ENCODE data around the gene CLEC18C.
"Not testable (repeated sequence)": the region's sequence is repeated elsewhere in the genome, so short reads cannot be mapped to it uniquely, and the experiment has no call there.

CLEC18C gene

DNA sequence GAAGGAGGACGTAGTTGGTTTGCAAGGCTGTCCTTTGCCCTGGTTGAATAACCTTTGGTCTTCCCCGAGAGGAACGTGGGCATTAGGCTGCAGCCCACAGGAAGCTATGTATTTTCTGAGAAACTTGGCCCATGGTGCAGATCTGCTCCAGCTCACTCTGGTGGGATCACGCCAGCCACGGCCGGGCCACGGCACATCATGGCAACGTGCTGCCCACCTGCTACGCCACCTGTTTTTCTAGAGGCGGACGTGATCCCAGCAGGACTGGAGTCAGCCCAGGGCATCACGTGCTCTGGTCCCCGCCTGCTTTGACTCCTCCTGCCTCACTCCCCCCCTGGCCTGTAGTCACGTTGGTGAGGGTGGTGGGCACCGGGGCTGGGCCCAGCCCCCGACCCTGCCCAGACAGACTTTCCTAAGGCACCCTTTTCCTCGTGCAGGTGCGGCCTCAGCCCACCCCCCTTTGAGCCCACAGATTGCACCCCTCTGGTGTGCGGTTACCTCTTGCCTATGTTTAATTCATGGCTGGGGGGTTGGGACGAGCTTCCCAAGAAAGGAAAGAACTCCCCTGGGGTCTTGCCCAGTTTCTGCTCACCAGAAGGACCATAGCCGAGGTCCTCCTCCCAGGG, at the start of gene CLEC18C:
Gene CLEC18C, plus strand, starts transcription at position 576 of the 626 bp plus-strand sequence. CDS start 492 bp downstream, outside the sequence.
- H3K9ac ChIP-seq (ENCODE audit: low read depth, low read length); H3K4me3 ChIP-seq (ENCODE audit: low read depth in 1 of 2, low read length in 2 of 2); H3K4me2 ChIP-seq (ENCODE audit: insufficient read depth, low read length); H3K36me3 ChIP-seq (ENCODE audit: insufficient read depth, low read length); H3K9me3 ChIP-seq (ENCODE audit: insufficient read depth, low read length, severe bottlenecking); H4K20me1 ChIP-seq (ENCODE audit: insufficient read depth, low read length); H3K4me1 ChIP-seq (ENCODE audit: insufficient read depth, low read length); H2AFZ ChIP-seq (ENCODE audit: low read depth, low read length); ATAC-seq (ENCODE audit: insufficient read depth, low read depth); H3K27me3 ChIP-seq (ENCODE audit: insufficient read depth, low read length, poor library complexity); DNase-seq; H3K27ac ChIP-seq (ENCODE audit: low read length); H3K79me2 ChIP-seq (ENCODE audit: insufficient read depth, low read length): not testable (repeated sequence)

DNA sequence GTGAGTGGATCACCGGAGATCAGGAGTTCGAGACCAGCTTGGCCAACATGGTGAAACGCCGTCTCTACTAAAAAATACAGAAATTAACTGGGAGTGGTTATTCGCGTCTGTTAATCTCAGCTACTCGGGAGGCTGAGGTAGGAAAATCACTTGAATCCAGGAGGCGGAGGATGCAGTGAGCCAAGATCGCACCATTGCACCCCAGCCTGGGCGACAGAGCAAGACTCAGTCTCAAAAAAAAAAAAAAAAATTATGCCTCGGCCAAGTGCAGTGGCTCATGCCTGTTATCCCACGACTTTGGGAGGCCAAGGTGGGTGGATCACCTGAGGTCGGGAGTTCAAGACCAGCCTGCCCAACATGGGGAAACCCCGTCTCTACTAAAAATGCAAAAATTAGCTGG, 49.8 kb upstream of the CLEC18C start:
- ATAC-seq (ENCODE audit: insufficient read depth, low read depth); DNase-seq: not testable (repeated sequence)
- H3K36me3 ChIP-seq (ENCODE audit: insufficient read depth, low read length), result peaks cover 68% of the 10 kb centered on the region

DNA sequence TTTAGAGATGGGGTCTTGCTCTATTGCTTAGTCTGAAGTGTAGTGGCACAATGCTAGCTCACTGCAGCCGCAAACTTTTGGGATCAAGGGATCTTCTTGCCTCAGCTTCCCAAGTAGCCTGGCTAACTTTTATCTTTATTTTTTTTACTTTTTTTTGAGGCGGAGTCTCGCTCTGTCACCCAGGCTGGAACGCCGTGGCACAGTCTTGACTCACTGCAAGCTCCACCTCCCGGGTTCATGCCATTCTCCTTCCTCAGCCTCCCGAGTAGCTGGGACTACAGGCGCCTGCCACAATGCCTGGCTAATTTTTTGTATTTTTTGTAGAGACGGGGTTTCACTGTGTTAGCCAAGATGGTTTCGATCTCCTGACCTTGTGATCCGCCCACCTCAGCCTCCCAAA, 47.4 kb upstream of the CLEC18C start:
- H2AFZ ChIP-seq (ENCODE audit: low read depth, low read length); H3K9me3 ChIP-seq (ENCODE audit: insufficient read depth, low read length, severe bottlenecking); H3K9ac ChIP-seq (ENCODE audit: low read depth, low read length); H3K27ac ChIP-seq (ENCODE audit: low read length); H3K4me1 ChIP-seq (ENCODE audit: insufficient read depth, low read length); H3K4me2 ChIP-seq (ENCODE audit: insufficient read depth, low read length); H3K27me3 ChIP-seq (ENCODE audit: insufficient read depth, low read length, poor library complexity); DNase-seq; H4K20me1 ChIP-seq (ENCODE audit: insufficient read depth, low read length); H3K4me3 ChIP-seq (ENCODE audit: low read depth in 1 of 2, low read length in 2 of 2); ATAC-seq (ENCODE audit: insufficient read depth, low read depth); H3K79me2 ChIP-seq (ENCODE audit: insufficient read depth, low read length): not testable (repeated sequence)
- peaks cover 84% of the 10 kb centered on the region for H3K36me3 ChIP-seq (ENCODE audit: insufficient read depth, low read length)

More for the DNA sequence above, 49.8 kb upstream of the CLEC18C start:
- not testable (repeated sequence) for H3K4me1 ChIP-seq (ENCODE audit: insufficient read depth, low read length); H3K27ac ChIP-seq (ENCODE audit: low read length); H3K79me2 ChIP-seq (ENCODE audit: insufficient read depth, low read length); H2AFZ ChIP-seq (ENCODE audit: low read depth, low read length); H3K9me3 ChIP-seq (ENCODE audit: insufficient read depth, low read length, severe bottlenecking); H3K4me3 ChIP-seq (ENCODE audit: low read depth in 1 of 2, low read length in 2 of 2); H4K20me1 ChIP-seq (ENCODE audit: insufficient read depth, low read length); H3K4me2 ChIP-seq (ENCODE audit: insufficient read depth, low read length); H3K9ac ChIP-seq (ENCODE audit: low read depth, low read length); H3K27me3 ChIP-seq (ENCODE audit: insufficient read depth, low read length, poor library complexity)

DNA sequence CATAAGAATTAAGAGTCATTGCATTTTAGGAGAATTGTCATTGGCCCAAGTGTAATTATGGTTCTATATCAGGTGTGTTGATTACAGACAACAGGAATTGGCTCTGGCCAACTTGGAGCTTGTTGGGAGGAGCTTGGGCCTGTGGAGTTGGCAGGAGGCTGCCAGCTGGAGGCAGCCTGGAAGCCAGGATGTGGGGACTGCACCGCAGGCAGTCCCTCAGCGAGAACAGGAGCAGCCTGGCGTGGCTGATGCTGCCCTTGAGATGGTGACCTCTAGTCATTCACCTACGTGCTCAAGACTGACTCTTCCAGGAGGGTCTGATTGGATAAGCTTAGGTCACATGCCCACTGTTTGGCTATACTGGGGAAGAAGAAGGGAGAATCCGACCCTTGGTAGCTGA, 45.9 kb upstream of the CLEC18C start:
- not testable (repeated sequence) for H4K20me1 ChIP-seq (ENCODE audit: insufficient read depth, low read length); H3K27ac ChIP-seq (ENCODE audit: low read length); DNase-seq; H3K9ac ChIP-seq (ENCODE audit: low read depth, low read length); ATAC-seq (ENCODE audit: insufficient read depth, low read depth); H2AFZ ChIP-seq (ENCODE audit: low read depth, low read length); H3K4me2 ChIP-seq (ENCODE audit: insufficient read depth, low read length); H3K27me3 ChIP-seq (ENCODE audit: insufficient read depth, low read length, poor library complexity); H3K9me3 ChIP-seq (ENCODE audit: insufficient read depth, low read length, severe bottlenecking); H3K4me3 ChIP-seq (ENCODE audit: low read depth in 1 of 2, low read length in 2 of 2); H3K79me2 ChIP-seq (ENCODE audit: insufficient read depth, low read length); H3K4me1 ChIP-seq (ENCODE audit: insufficient read depth, low read length)
- H3K36me3 ChIP-seq (ENCODE audit: insufficient read depth, low read length), result peaks cover 83% of the 10 kb centered on the region

DNA sequence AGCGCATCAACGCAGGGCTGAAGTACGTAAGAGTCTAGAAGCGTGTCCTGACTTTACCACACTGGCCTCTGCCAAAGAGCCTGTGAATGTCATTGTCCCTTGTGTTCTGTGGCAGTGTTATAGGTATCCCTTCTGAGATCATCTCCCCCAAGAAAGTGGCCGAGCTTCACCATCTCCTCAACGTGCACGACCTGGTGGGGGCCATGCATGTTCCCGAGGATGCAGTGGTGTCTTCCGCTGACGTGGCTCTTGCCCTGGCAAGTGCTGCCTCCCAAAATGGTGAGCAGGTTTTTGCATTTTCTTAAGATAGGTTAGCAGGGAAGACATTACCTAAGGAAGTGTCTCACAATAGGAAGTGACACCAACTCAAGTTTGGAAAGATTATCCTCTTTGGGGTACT, 44.7 kb upstream of the CLEC18C start:
- not testable (repeated sequence) for H4K20me1 ChIP-seq (ENCODE audit: insufficient read depth, low read length); H3K4me2 ChIP-seq (ENCODE audit: insufficient read depth, low read length); H3K4me1 ChIP-seq (ENCODE audit: insufficient read depth, low read length); H2AFZ ChIP-seq (ENCODE audit: low read depth, low read length); H3K9ac ChIP-seq (ENCODE audit: low read depth, low read length); H3K27me3 ChIP-seq (ENCODE audit: insufficient read depth, low read length, poor library complexity); H3K9me3 ChIP-seq (ENCODE audit: insufficient read depth, low read length, severe bottlenecking); H3K4me3 ChIP-seq (ENCODE audit: low read depth in 1 of 2, low read length in 2 of 2); H3K79me2 ChIP-seq (ENCODE audit: insufficient read depth, low read length); ATAC-seq (ENCODE audit: insufficient read depth, low read depth); DNase-seq; H3K27ac ChIP-seq (ENCODE audit: low read length)
- peaks cover 84% of the 10 kb centered on the region for H3K36me3 ChIP-seq (ENCODE audit: insufficient read depth, low read length)

DNA sequence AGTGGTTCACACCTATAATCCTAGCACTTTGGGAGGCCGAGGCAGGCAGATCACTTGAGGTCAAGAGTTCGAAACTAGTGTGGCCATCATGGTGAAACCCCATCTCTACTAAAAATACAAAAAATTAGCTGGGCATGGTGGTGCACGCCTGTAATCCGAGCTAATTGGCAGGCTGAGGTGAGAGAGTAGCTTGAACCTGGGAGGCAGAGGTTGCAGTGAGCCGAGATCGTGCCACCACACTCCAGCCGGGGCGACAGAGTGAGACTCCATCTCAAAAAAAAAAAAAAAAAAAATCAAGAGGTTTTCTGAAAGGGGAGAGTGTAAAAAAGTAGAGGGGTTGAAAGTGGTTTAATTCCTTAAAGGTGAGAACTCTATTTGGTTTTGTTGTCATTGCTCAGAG, 37.8 kb upstream of the CLEC18C start:
- not testable (repeated sequence) for H2AFZ ChIP-seq (ENCODE audit: low read depth, low read length); H3K4me3 ChIP-seq (ENCODE audit: low read depth in 1 of 2, low read length in 2 of 2); H4K20me1 ChIP-seq (ENCODE audit: insufficient read depth, low read length); DNase-seq; H3K9me3 ChIP-seq (ENCODE audit: insufficient read depth, low read length, severe bottlenecking); H3K79me2 ChIP-seq (ENCODE audit: insufficient read depth, low read length); H3K4me1 ChIP-seq (ENCODE audit: insufficient read depth, low read length); H3K27ac ChIP-seq (ENCODE audit: low read length); H3K4me2 ChIP-seq (ENCODE audit: insufficient read depth, low read length); ATAC-seq (ENCODE audit: insufficient read depth, low read depth); H3K27me3 ChIP-seq (ENCODE audit: insufficient read depth, low read length, poor library complexity); H3K9ac ChIP-seq (ENCODE audit: low read depth, low read length)
- H3K36me3 ChIP-seq (ENCODE audit: insufficient read depth, low read length), result peaks cover 86% of the 10 kb centered on the region

DNA sequence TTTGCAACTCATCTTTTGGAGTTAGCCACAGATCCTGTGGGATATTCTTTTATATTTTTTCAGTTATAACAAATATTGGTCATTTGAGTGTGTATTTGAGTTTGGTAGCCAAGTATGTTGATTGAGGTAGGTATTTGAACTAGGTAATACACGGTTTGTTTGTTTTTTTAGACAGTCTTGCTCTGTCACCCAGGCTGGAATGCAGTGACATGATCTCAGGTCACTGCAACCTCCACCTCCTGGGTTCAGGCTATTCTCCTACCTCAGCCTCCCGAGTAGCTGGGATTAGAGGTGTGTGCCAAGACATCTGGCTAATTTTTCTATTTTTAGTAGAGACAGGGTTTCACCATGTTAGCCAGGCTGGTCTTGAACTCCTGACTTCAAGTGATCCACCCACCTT, 37.0 kb upstream of the CLEC18C start:
- ATAC-seq (ENCODE audit: insufficient read depth, low read depth); H3K27ac ChIP-seq (ENCODE audit: low read length); H3K4me3 ChIP-seq (ENCODE audit: low read depth in 1 of 2, low read length in 2 of 2); H3K9ac ChIP-seq (ENCODE audit: low read depth, low read length); H3K4me2 ChIP-seq (ENCODE audit: insufficient read depth, low read length); H2AFZ ChIP-seq (ENCODE audit: low read depth, low read length); H3K27me3 ChIP-seq (ENCODE audit: insufficient read depth, low read length, poor library complexity); H3K9me3 ChIP-seq (ENCODE audit: insufficient read depth, low read length, severe bottlenecking); H3K79me2 ChIP-seq (ENCODE audit: insufficient read depth, low read length); H4K20me1 ChIP-seq (ENCODE audit: insufficient read depth, low read length); H3K4me1 ChIP-seq (ENCODE audit: insufficient read depth, low read length); DNase-seq: not testable (repeated sequence)
- peaks cover 89% of the 10 kb centered on the region for H3K36me3 ChIP-seq (ENCODE audit: insufficient read depth, low read length)

DNA sequence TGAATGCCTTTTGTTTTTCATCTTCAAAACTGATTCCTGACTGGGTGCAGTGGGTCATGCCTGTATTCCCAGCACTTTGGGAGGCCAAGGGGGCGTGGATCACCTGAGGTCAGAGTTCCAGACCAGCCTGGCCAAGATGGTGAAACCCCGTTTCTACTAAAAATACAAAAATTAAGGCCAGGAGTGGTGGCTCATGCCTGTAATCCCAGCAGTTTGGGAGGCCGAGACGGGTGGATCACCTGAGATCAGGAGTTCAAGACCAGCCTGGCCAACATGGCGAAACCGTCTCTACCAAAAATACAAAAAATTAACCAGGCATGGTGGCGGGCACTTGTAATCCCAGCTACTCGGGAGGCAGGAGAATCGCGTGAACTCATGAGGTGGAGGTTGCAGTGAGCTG, 30.8 kb upstream of the CLEC18C start:
- not testable (repeated sequence) for H4K20me1 ChIP-seq (ENCODE audit: insufficient read depth, low read length); H3K79me2 ChIP-seq (ENCODE audit: insufficient read depth, low read length); H3K9me3 ChIP-seq (ENCODE audit: insufficient read depth, low read length, severe bottlenecking); ATAC-seq (ENCODE audit: insufficient read depth, low read depth); H3K4me1 ChIP-seq (ENCODE audit: insufficient read depth, low read length); H2AFZ ChIP-seq (ENCODE audit: low read depth, low read length); H3K9ac ChIP-seq (ENCODE audit: low read depth, low read length); H3K27ac ChIP-seq (ENCODE audit: low read length); H3K27me3 ChIP-seq (ENCODE audit: insufficient read depth, low read length, poor library complexity); H3K4me2 ChIP-seq (ENCODE audit: insufficient read depth, low read length); DNase-seq; H3K4me3 ChIP-seq (ENCODE audit: low read depth in 1 of 2, low read length in 2 of 2)
- peaks cover 77% of the 10 kb centered on the region for H3K36me3 ChIP-seq (ENCODE audit: insufficient read depth, low read length)

Data from DND-41 (cell line).